Calu3 (cell line): ENCODE results near the gene FOXP1. TPM values are rescaled to one million over a fixed set of nuclear protein-coding genes. Genes with fewer than 3 reads are reported as not detected.

Experiments
- BruUV-seq: library from RNA; stranded (reverse); fragments of 400-500 nt; replicated peaks from 2 replicates; lab custom pipeline; 2021; lab: Mats Ljungman, UMichigan
- CTCF ChIA-PET: fragments of 300-600 bp; sonication (Branson Sonifier 250); formaldehyde crosslinking; loops from one replicate; lab custom pipeline; 2022; ENCODE audit warnings: antibody characterized with exemption; lab: Charles Lee
- DNase-seq: peaks from one replicate; pipeline ENCODE4 v3.0.0; 2022
- H3K27ac Mint-ChIP-seq: one replicate; pipeline ENCODE4 v1.8.0; 2022; ENCODE audit warnings: mixed read lengths; ENCODE audit not compliant: unreplicated experiment
- H3K27me3 Mint-ChIP-seq: one replicate; pipeline ENCODE4 v1.8.0; 2022; ENCODE audit warnings: mixed read lengths; ENCODE audit not compliant: unreplicated experiment
- H3K36me3 Mint-ChIP-seq: one replicate; pipeline ENCODE4 v1.8.0; 2022; ENCODE audit warnings: mild to moderate bottlenecking, moderate library complexity, mixed read lengths; ENCODE audit not compliant: insufficient read depth, unreplicated experiment
- H3K4me1 Mint-ChIP-seq: one replicate; pipeline ENCODE4 v1.8.0; 2022; ENCODE audit warnings: mild to moderate bottlenecking, low read depth, mixed read lengths; ENCODE audit not compliant: unreplicated experiment
- H3K4me3 Mint-ChIP-seq: one replicate; pipeline ENCODE4 v1.8.0; 2022; ENCODE audit warnings: mild to moderate bottlenecking, low read depth, moderate library complexity, mixed read lengths; ENCODE audit not compliant: unreplicated experiment
- H3K9me3 Mint-ChIP-seq: one replicate; pipeline ENCODE4 v1.8.0; 2022; ENCODE audit warnings: low read depth, mixed read lengths; ENCODE audit not compliant: unreplicated experiment
- CTCF ChIP-seq: fragments of 200-600 bp; IDR thresholded peaks from one replicate; pipeline ENCODE4 v1.8.0; 2022; ENCODE audit warnings: antibody characterized with exemption; ENCODE audit not compliant: unreplicated experiment
- intact Hi-C: fragments of 100-400 bp; cut with micrococcal nuclease; formaldehyde crosslinking; loops from one replicate; pipeline ENCODE4 v1.10.0; 2022; ENCODE audit not compliant: unreplicated experiment
- total RNA-seq: library from RNA; stranded (reverse); gene quantifications from 2 replicates; pipeline ENCODE4 v1.2.3, GENCODE V29; 2022

FOXP1 gene
- total RNA-seq, 1 experiment from 2014 or later: 82.8 TPM

GRCh38 chr3:71518089-71518488 lies 65.4 kb downstream of the FOXP1 start:
- DNase-seq: no peak
- CTCF ChIA-PET: no interaction called here
- H3K27me3 Mint-ChIP-seq: no peaks in the 10 kb centered on the region
- H3K9me3 Mint-ChIP-seq: no peaks in the 10 kb centered on the region
- BruUV-seq: no TSS peak
- H3K27ac Mint-ChIP-seq: no peak overlapping the region
- TF ChIP-seq CTCF: no peak
- no peaks in the 10 kb centered on the region for H3K36me3 Mint-ChIP-seq
- no peaks in the 10 kb centered on the region for H3K4me1 Mint-ChIP-seq
- intact Hi-C loops: no loop called here
- no peak overlapping the region for H3K4me3 Mint-ChIP-seq

- no peak for TF ChIP-seq CTCF
- no TSS peak for BruUV-seq
- Mint-ChIP-seq H3K27ac (no peak overlapping the region), H3K36me3 (no peaks in the 10 kb centered on the region), H3K4me3 (no peak overlapping the region), H3K27me3 (no peaks in the 10 kb centered on the region), H3K9me3 (no peaks in the 10 kb centered on the region), H3K4me1 (no peaks in the 10 kb centered on the region)
- CTCF ChIA-PET: no interaction called here
- intact Hi-C loops: no loop called here
- DNase-seq: no peak
Measured at GRCh38 chr3:71517271-71517791, 66.2 kb downstream of the FOXP1 start.

- Mint-ChIP-seq H3K36me3 (no peaks in the 10 kb centered on the region), H3K4me3 (no peak overlapping the region), H3K4me1 (no peaks in the 10 kb centered on the region), H3K27ac (no peak overlapping the region), H3K27me3 (no peaks in the 10 kb centered on the region), H3K9me3 (no peaks in the 10 kb centered on the region)
- no peak for DNase-seq
- intact Hi-C loops: no loop called here
- CTCF ChIA-PET: no interaction called here
- no peak for TF ChIP-seq CTCF
- no TSS peak for BruUV-seq
Measured at GRCh38 chr3:71515636-71516365, 67.7 kb downstream of the FOXP1 start.

GRCh38 chr3:71514621-71515020 lies 68.9 kb downstream of the FOXP1 start:
- no peaks in the 10 kb centered on the region for H3K27me3 Mint-ChIP-seq
- H3K9me3 Mint-ChIP-seq: no peaks in the 10 kb centered on the region
- no peaks in the 10 kb centered on the region for H3K4me1 Mint-ChIP-seq
- CTCF ChIA-PET: no interaction called here
- no peaks in the 10 kb centered on the region for H3K36me3 Mint-ChIP-seq
- no peak overlapping the region for H3K4me3 Mint-ChIP-seq
- TF ChIP-seq CTCF: no peak
- intact Hi-C loops: no loop called here
- no TSS peak for BruUV-seq
- no peak overlapping the region for H3K27ac Mint-ChIP-seq
- no peak for DNase-seq
